Heart right ventricle (tissue), 16 donors: ENCODE measurements around the gene KCMF1. TPM values are rescaled to one million over a fixed set of nuclear protein-coding genes. Genes with fewer than 3 reads are reported as not detected.

Experiments
- ATAC-seq, 8 donors: fragments of 200-7000 bp; cut with Tn5 transposase; one replicate each; pipeline ENCODE4 v1.9.1; 2020; ENCODE audit warnings: mild to moderate bottlenecking in 8 of 8, moderate library complexity in 8 of 8, moderate number of reproducible peaks in 1 of 8
- DNase-seq, 2 donors: peaks; one replicate each; pipeline ENCODE4 v3.0.0-alpha.2; 2020
- H3K27ac ChIP-seq, 10 donors: fragments of 200-600 bp; sonication (generic) in 2 of 10; one replicate each; pipeline versions ENCODE4 v1.5.0 to v1.8.0; 2020 to 2022; ENCODE audit warnings: mild to moderate bottlenecking in 3 of 10
- H3K27me3 ChIP-seq, 7 donors: fragments of 200-600 bp; one replicate each; pipeline ENCODE4 v1.8.0; 2021 to 2022; ENCODE audit warnings: mild to moderate bottlenecking in 2 of 7
- H3K36me3 ChIP-seq, 9 donors: fragments of 200-600 bp; sonication (generic) in 1 of 9; one replicate each; pipeline versions ENCODE4 v1.5.0 to v1.8.0; 2020 to 2022; ENCODE audit warnings: mild to moderate bottlenecking in 2 of 9
- H3K4me1 ChIP-seq, 9 donors: fragments of 200-600 bp; sonication (generic) in 1 of 9; one replicate each; pipeline versions ENCODE4 v1.5.0 to v1.8.0; 2020 to 2022; ENCODE audit warnings: mild to moderate bottlenecking in 4 of 9
- H3K4me3 ChIP-seq, 10 donors: fragments of 200-600 bp; sonication (generic) in 2 of 10; one replicate each; pipeline versions ENCODE4 v1.5.0 to v1.8.0; 2020 to 2022; ENCODE audit warnings: mild to moderate bottlenecking in 7 of 10, moderate library complexity in 2 of 10
- H3K9me3 ChIP-seq, 11 donors: fragments of 200-600 bp in 10 of 11; sonication (generic) in 2 of 11; one replicate each; pipeline versions ENCODE4 v1.5.0 to v1.8.0; 2013 to 2022; ENCODE audit warnings: mild to moderate bottlenecking in 2 of 11, control low read depth in 1 of 11, moderate library complexity in 1 of 11
- CTCF ChIP-seq, 9 donors: fragments of 200-600 bp; sonication (generic) in 2 of 9; IDR thresholded peaks; one replicate each; pipeline versions ENCODE4 v1.5.0 to v1.8.0; 2021 to 2022; ENCODE audit warnings: antibody characterized with exemption in 9 of 9, mild to moderate bottlenecking in 5 of 9, moderate library complexity in 1 of 9
- WGBS, 2 donors: extraction: QIAGEN DNeasy Blood & Tissue Kit; methylation state at CpG; one replicate each; pipeline ENCODE4 v1.1.7; 2013; ENCODE audit warnings: inconsistent platforms in 1 of 2; 5-methylcytosine and 5-hydroxymethylcytosine counted together
- intact Hi-C, 10 donors: fragments of 100-400 bp; cut with DNase I; formaldehyde crosslinking; loops; one replicate each; pipeline versions ENCODE4 v1.11.1 to v1.14.2; 2022
- long read RNA-seq, 3 donors: library from polyadenylated mRNA; unstranded; transcript quantifications; one replicate each; pipeline ENCODE4 v2.0.0, GENCODE V29; 2020 to 2021
- polyA plus RNA-seq, 2 donors: library from polyadenylated mRNA; stranded (reverse); fragments of 200-250 nt; gene quantifications; one replicate each; pipeline ENCODE4 v1.2.3, GENCODE V29; 2013
- total RNA-seq, 10 donors: library from RNA; stranded (reverse); fragmentation: NEBNext Ultra II Directional in 3 of 10; extraction: Animal tissue kit (Norgen Biotek cat#: 25700) in 3 of 10; gene quantifications; one replicate each; pipeline versions ENCODE4 v1.2.1 to v1.2.4, GENCODE V29; 2021 to 2023
- donor health status: Arrhythmogenic right ventricular cardiomyopathy.
- donor health status: ischemic (EF 13 %, LVEDD 7.1; RV severe dilation, severe dysfunction).
- donor health status: healthy with polysubstance abuse.
- donor health status: DM: no; HTN: yes; CAD: no.
- donor health status: DM: no; HTN: no; CAD: no.
- donor health status: ischemic (EF 25% LVEDD 6.9; RV normal size, moderate dysfunction).
- donor health status: ischemic (EF 25% LVEDD 5.7; RV mildly dilated, moderate dysfunction).
- donor health status: healthy.
- donor health status: DM: yes; HTN: yes; CAD: no.
- donor health status: Ischemic cardiomyopathy.
- donor health status: ischemic (EF 35%, LVEDD 5.7; RV mildly dilated, moderate dysfunction).
- donor health status: nonischemic (EF 11% LVEDD 7.7; RV severe dilation, severe dysfunction).
- donor health status: DM: yes; HTN: yes; CAD: no.
- donor health status: PGD.
- donor health status: ischemic (EF 29% LVEDD 5.4; RV normal size, mild dysfunction).
- donor health status: nonischemic (EF 23%, LVEDD 6.1; RV moderate dilation, normal function).

Gene KCMF1
- total RNA-seq, result 10 to 100 TPM; 69.0 to 89.5 (median 81.0) TPM
- 10 to 100 TPM in 1 of 2 donors, 1 to 10 TPM in 1; 6.9 to 39.4 TPM for polyA plus RNA-seq
- long read RNA-seq, donor 1, full-length matches to known transcripts, result 77 of 91 reads
- long read RNA-seq, donor 1, partial matches to known transcripts, result 5 of 91 reads
- long read RNA-seq, donor 1, other reads (novel, unspliced or antisense), result 9 of 91 reads
- long read RNA-seq, donor 2, full-length matches to known transcripts, result 77 of 92 reads
- long read RNA-seq, donor 2, partial matches to known transcripts, result 4 of 92 reads
- long read RNA-seq, donor 2, other reads (novel, unspliced or antisense), result 11 of 92 reads
- long read RNA-seq, donor 3, full-length matches to known transcripts, result 11 of 17 reads
- long read RNA-seq, donor 3, partial matches to known transcripts, result 1 of 17 reads
- long read RNA-seq, donor 3, other reads (novel, unspliced or antisense), result 5 of 17 reads

GRCh38 chr2:84970868-84971509 lies at the start of gene KCMF1:
Gene KCMF1 (plus strand): TSS chr2:84971161. CDS start chr2:84971452, 291 bp downstream.
- peaks cover 6 to 70% (median 56%) of the 10 kb centered on the region in 9 donors for H3K4me1 ChIP-seq
- peak within 1 kb of the TSS; percentile 57 to 99 (median 88) for H3K4me3 ChIP-seq
- TF ChIP-seq CTCF (IDR thresholded peaks at IDR 0.05), result no peak
- no peaks in the 10 kb centered on the region for H3K9me3 ChIP-seq
- H3K27ac ChIP-seq, result peak within 1 kb of the TSS; percentile 87 to 99 (median 96)
- DNase-seq, result peak; percentile 85 to 86
- H3K27me3 ChIP-seq, result no peaks in the 10 kb centered on the region
- WGBS, 2 donors, result 0 to 5% methylated on average over 4 to 89 of the region's 102 CpGs
- peak; percentile 67 to 81 (median 76) for ATAC-seq
- intact Hi-C loops, result loop anchor here in 5 of 10 donors (2.0 to 5.0 kb wide), 3 partner anchors 36 to 44 kb away; no protein-coding TSS in a partner anchor
- H3K36me3 ChIP-seq, result peaks cover 0 to 13% (median 0%) of the 10 kb centered on the region in 9 donors

- ATAC-seq (no peak), DNase-seq (no peak)
- Histone ChIP-seq H3K9me3 (no peaks in the 10 kb centered on the region), H3K4me1 (peaks cover 6 to 56% (median 31%) of the 10 kb centered on the region in 9 donors), H3K27ac (peak overlapping the region in 8 of 10 donors; percentile 52 to 91 (median 84)), H3K27me3 (no peaks in the 10 kb centered on the region), H3K36me3 (no peaks in the 10 kb centered on the region), H3K4me3 (no peak overlapping the region)
- intact Hi-C loops, result loop anchor here in 3 of 10 donors (10.0 kb wide), 2 partner anchors 372 to 382 kb away; no protein-coding TSS in a partner anchor
- no peak for TF ChIP-seq CTCF (IDR thresholded peaks at IDR 0.05)
Measured at GRCh38 chr2:84923009-84923408, 48.0 kb upstream of the KCMF1 start.

GRCh38 chr2:84924173-84925106 lies 46.5 kb upstream of the KCMF1 start:
- Histone ChIP-seq H3K27me3 (no peaks in the 10 kb centered on the region), H3K9me3 (no peaks in the 10 kb centered on the region), H3K36me3 (no peaks in the 10 kb centered on the region), H3K27ac (peak overlapping the region; percentile 67 to 91 (median 83)), H3K4me3 (peak overlapping the region in 6 of 10 donors; percentile 22 to 45 (median 36)), H3K4me1 (peaks cover 6 to 50% (median 31%) of the 10 kb centered on the region in 9 donors)
- intact Hi-C loops, result loop anchor here in 7 of 10 donors (1.0 to 10.0 kb wide), 9 partner anchors 17 to 432 kb away; partner anchors contain the start of genes TMSB10 (in 4 of the 7) and TRABD2A (in 3 of the 7)
- TF ChIP-seq CTCF (IDR thresholded peaks at IDR 0.05), result no peak
- DNase-seq (peak; percentile 19 to 85), ATAC-seq (peak; percentile 38 to 79 (median 72))
- 52 to 64% methylated on average over 9 of the region's 9 CpGs for WGBS, 2 donors
